Stimulated activated memory B cell treated with anti-CD40 and anti-IgM and Interleukin-4, amounts not matched to agents 10 μg/mL and 1 μg/mL and 100 μg/mL, for 72 hours (primary cell): ENCODE measurements around the gene WDFY3.

Experiments
- ATAC-seq: fragments of 150-1000 bp; cut with Tn5 transposase; 2 replicates; pipeline ENCODE4 v1.10.0; 2021
- H3K27ac Mint-ChIP-seq: one replicate; pipeline ENCODE4 v1.8.0; 2022; ENCODE audit warnings: mild to moderate bottlenecking, mixed read lengths
- H3K27me3 Mint-ChIP-seq: one replicate; pipeline ENCODE4 v1.8.0; 2022; ENCODE audit warnings: mixed read lengths
- H3K36me3 Mint-ChIP-seq: one replicate; pipeline ENCODE4 v1.8.0; 2022; ENCODE audit warnings: mixed read lengths
- H3K4me1 Mint-ChIP-seq: one replicate; pipeline ENCODE4 v1.8.0; 2022; ENCODE audit warnings: mixed read lengths
- H3K4me3 Mint-ChIP-seq: one replicate; pipeline ENCODE4 v1.8.0; 2022; ENCODE audit warnings: mild to moderate bottlenecking, moderate library complexity, mixed read lengths
- H3K9me3 Mint-ChIP-seq: one replicate; pipeline ENCODE4 v1.8.0; 2022; ENCODE audit warnings: mixed read lengths

The WDFY3 gene

DNA sequence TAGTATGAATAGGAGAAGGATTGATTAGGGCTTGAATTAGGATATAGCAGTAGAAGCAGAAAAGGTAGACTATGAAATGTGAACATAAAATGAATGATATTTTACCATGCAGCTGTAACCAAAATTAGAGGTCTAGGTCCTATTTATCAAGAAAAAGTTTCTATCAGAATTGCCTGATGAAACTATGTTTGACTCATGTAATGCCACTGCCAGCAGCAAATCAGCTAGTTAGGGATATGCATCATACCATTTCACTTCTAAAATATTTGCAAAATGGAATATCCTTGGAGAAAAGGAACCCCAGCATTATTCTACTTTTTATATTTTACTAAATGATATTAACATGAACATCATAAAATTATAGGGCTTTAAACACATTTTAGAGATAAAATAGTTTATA, 188.4 kb downstream of the WDFY3 start:
- Mint-ChIP-seq H3K27ac (no peak overlapping the region), H3K36me3 (no peaks in the 10 kb centered on the region), H3K27me3 (no peaks in the 10 kb centered on the region), H3K4me3 (no peak overlapping the region), H3K9me3 (no peaks in the 10 kb centered on the region), H3K4me1 (no peaks in the 10 kb centered on the region)
- no peak for ATAC-seq

DNA sequence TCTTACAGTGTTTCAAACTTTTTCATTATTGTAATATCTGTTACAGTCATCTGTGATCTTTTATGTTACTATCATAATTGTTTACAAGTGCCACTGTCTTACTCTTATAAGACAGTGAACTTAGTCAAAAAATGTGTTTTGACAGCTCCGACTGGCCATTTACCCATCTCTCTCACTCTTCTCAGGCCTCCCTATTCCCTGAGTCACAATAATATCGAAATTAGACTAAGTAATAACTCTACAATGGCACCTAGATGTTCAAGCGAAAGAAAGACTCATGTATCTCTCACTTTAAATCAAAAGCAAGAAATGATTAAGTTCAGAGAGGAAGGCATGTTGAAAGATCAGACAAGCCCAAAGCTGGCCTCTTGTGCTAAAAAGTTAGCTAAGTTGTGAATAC, 199.3 kb downstream of the WDFY3 start:
- no peak for ATAC-seq
- H3K27ac Mint-ChIP-seq: no peak overlapping the region
- no peaks in the 10 kb centered on the region for H3K27me3 Mint-ChIP-seq
- H3K4me3 Mint-ChIP-seq: no peak overlapping the region
- no peaks in the 10 kb centered on the region for H3K9me3 Mint-ChIP-seq
- no peaks in the 10 kb centered on the region for H3K4me1 Mint-ChIP-seq
- no peaks in the 10 kb centered on the region for H3K36me3 Mint-ChIP-seq

DNA sequence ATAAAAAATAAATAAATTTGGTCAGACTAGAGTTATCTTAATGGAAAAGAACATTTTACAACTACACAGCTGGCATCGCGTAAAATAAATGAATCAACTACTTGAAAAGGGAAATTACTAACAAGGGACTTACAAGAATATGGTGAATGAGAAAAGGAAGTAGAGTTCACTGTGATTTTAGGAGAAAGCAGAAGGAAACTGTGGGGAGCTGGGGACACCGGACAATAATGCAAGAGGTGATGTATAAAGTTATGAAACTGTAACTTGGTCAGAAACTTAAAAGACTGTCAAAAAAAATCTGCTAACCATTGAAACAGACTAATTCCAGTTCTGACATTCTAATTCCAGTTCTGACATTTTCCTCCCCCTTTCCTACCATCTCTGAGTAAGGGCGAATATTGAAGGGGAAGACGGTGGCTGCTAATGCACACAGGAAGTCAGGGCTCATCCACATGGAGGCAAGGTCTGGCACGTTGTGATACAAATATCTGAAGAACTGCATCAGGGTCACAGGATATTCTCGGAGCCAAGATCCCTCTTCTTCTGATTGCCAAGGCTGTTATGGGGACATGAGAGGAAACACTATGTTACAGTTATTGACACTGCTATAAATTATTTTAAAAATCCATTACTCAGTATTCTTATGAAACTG, 213.0 kb downstream of the WDFY3 start:
- H3K27ac Mint-ChIP-seq: no peak overlapping the region
- ATAC-seq: no peak
- H3K27me3 Mint-ChIP-seq: no peaks in the 10 kb centered on the region
- no peak overlapping the region for H3K4me3 Mint-ChIP-seq
- H3K9me3 Mint-ChIP-seq: no peaks in the 10 kb centered on the region
- no peaks in the 10 kb centered on the region for H3K4me1 Mint-ChIP-seq
- H3K36me3 Mint-ChIP-seq: no peaks in the 10 kb centered on the region

DNA sequence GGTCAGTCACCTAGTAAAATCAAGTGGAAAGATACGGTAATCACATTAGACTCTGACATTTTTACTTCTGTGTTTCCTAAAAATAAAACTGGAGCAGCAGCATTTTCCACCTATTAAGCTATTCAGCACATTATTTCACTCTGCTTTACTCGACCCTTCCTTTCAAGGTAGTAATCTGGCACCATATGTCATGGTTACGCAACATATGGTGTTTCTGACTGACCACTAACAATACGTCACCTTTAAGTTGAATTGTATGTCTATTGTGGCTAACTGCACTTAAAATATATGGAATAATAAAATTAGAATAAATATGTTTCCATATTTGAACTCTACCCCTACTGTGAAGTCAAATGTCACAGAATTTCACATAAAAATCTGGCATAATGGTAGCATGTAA, 214.8 kb downstream of the WDFY3 start:
- H3K27me3 Mint-ChIP-seq: no peaks in the 10 kb centered on the region
- no peak overlapping the region for H3K27ac Mint-ChIP-seq
- no peak for ATAC-seq
- no peaks in the 10 kb centered on the region for H3K4me1 Mint-ChIP-seq
- H3K4me3 Mint-ChIP-seq: no peak overlapping the region
- no peaks in the 10 kb centered on the region for H3K9me3 Mint-ChIP-seq
- no peaks in the 10 kb centered on the region for H3K36me3 Mint-ChIP-seq

DNA sequence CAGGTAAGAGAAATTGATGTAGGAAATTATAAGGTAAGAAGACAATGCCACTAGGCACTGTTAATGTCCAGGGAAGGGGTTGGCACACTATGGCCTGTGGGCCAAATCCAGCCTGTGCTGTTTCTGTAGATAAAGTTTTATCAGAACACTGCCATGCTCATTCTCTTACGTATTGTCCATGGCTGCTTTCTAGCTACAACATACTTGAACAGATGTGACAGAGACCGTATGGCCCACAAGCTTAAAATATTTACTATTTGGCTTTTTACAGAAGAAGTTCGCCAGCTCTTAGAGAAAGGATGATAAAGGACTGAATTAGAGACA, 215.6 kb downstream of the WDFY3 start:
- Mint-ChIP-seq H3K27ac (no peak overlapping the region), H3K27me3 (no peaks in the 10 kb centered on the region), H3K4me3 (no peak overlapping the region), H3K9me3 (no peaks in the 10 kb centered on the region), H3K36me3 (no peaks in the 10 kb centered on the region), H3K4me1 (no peaks in the 10 kb centered on the region)
- no peak for ATAC-seq

DNA sequence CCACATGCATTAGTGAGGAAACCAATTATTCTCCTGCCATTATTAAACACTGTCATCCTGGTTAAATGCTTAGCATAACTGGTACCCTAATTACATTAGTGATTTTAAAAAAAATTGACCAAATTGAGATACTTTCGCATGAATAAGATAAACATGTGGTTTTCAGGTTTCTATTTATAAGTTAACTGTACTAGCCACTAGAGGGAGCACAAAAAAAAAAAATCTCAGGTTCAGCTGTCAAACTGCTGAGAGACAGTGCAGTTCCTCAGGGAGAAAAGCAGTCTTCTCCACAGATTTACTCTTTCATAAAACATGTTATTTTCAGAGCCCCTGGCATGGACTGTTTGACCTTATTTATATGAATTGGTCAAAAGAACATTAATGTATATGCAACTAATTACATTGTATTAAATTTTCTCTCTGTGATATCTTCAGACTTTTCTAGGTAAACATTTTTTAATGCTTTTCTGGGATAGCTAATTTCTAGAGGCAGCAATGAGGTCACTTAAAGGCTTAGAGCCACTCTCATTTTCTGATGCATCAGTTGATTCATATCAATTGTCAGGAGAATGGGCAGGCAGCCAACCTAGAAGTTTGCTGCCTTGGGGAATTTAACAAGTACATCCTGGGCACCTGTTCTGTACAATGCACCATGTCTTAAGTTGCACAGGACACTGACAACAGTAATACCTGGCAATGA, 216.1 kb downstream of the WDFY3 start:
- Mint-ChIP-seq H3K4me1 (no peaks in the 10 kb centered on the region), H3K27ac (no peak overlapping the region), H3K4me3 (no peak overlapping the region), H3K27me3 (no peaks in the 10 kb centered on the region), H3K36me3 (no peaks in the 10 kb centered on the region), H3K9me3 (no peaks in the 10 kb centered on the region)
- no peak for ATAC-seq

DNA sequence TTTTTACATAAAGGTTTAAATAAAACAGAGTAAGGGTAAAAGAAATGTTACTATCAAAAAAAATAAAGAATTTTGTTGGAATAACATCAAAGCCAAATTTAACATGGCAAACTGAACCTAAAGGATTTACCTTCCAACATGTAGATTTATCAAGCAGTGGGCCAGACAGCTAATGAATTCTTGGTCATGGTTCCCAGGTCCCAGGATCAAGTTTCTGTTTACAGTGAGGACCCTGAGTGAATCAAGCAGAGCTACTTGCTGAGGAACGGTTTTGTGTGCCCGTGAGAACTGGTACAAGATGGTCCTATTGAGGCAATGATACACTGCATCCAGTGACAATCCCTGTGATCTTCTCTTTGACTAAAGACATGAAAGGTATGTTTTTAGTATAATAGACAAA, 226.4 kb downstream of the WDFY3 start:
- Mint-ChIP-seq H3K27ac (no peak overlapping the region), H3K36me3 (no peaks in the 10 kb centered on the region), H3K9me3 (no peaks in the 10 kb centered on the region), H3K4me3 (no peak overlapping the region), H3K4me1 (no peaks in the 10 kb centered on the region), H3K27me3 (peaks cover 8% of the 10 kb centered on the region)
- no peak for ATAC-seq

DNA sequence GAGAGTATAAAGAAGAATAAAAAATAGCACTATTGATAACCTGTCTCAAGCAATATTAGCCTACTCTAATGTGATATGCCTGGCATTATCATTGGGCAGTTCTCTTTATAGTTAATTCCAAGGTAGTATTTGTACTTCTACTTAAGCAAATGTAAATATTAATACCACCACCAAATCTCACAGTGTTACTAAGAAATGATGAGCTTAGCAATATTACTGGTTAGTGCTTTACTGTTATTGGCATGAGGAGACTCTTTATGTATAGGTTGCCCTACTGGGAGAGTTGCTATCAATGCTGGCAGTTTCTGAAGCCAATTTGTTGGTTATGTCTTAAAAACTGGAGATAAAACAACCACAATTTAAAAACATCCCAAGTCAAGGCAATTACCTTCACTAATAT, 227.9 kb downstream of the WDFY3 start:
- H3K36me3 Mint-ChIP-seq: no peaks in the 10 kb centered on the region
- H3K27ac Mint-ChIP-seq: no peak overlapping the region
- no peaks in the 10 kb centered on the region for H3K4me1 Mint-ChIP-seq
- no peak for ATAC-seq
- no peaks in the 10 kb centered on the region for H3K9me3 Mint-ChIP-seq
- no peak overlapping the region for H3K4me3 Mint-ChIP-seq
- H3K27me3 Mint-ChIP-seq: peaks cover 8% of the 10 kb centered on the region

DNA sequence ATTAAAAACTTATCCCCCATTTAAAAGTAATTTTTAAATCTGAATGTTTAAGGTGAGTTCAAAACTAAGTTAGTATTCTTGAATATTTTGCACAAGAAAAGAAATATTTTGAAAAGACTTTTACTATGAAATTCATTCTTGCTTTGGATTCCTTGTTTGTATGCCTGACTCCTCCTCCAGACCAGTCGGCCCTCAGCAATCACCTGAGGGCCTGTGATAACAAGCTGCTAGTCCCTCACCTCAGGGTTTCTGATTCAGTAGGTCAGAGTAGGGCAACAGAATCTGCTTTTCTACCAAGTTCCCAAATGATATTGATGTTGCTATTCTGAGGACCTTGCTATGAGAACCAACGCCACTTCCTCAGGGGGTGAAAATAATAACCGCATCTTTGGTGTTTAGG, 228.8 kb downstream of the WDFY3 start:
- Mint-ChIP-seq H3K9me3 (no peaks in the 10 kb centered on the region), H3K36me3 (no peaks in the 10 kb centered on the region), H3K4me3 (no peak overlapping the region), H3K4me1 (no peaks in the 10 kb centered on the region), H3K27me3 (peaks cover 8% of the 10 kb centered on the region), H3K27ac (no peak overlapping the region)
- no peak for ATAC-seq

DNA sequence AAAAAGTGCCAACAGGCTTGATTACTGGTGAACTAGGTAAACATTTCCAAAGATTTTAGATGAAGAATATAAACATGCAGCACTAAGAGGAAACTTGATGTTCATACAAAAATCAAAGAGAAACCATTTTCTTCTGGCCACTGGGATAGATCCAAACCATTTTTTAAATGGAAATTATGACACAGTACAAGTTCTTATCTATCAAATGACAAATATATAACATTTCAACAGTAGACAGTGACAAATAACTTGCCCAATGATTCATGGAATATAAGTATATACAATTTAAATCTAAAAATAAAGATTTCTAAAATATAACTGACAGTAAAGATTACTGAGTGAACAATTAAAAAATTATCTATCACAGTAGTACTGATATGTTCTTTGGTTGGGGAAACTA, 232.5 kb downstream of the WDFY3 start:
- H3K27ac Mint-ChIP-seq: no peak overlapping the region
- no peaks in the 10 kb centered on the region for H3K27me3 Mint-ChIP-seq
- H3K4me1 Mint-ChIP-seq: no peaks in the 10 kb centered on the region
- no peak for ATAC-seq
- H3K36me3 Mint-ChIP-seq: no peaks in the 10 kb centered on the region
- no peaks in the 10 kb centered on the region for H3K9me3 Mint-ChIP-seq
- H3K4me3 Mint-ChIP-seq: no peak overlapping the region

DNA sequence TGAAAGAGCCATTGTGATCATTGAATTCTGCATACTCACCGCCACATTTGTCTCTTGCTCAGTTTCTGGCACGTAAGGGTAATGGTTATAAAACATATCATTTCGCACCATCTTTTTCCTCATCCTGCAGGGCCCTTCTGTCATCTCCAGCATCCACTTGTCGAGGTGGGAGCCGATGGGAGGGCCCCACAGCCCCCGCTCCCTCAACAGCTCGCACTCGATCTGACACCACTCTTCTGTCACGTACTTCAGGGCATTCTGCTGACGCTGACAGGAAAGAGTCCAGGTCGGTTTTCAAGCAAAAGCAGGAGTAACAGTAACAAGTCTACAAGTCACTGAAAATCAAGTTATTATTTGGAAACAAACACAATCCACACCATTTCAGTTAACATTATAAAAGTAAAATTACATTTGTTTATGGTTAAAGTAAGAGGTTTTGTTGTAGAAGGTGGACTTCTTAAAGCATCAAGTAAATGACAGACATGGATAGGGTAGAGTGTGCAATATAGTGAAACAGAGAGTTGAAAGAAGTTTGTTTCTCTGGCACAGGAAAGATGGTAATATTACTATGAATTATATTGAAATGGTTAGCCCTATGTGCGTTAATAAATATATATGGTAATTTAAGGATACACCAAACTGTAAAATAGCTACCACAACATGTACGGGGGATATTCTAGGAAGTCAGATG, 233.0 kb downstream of the WDFY3 start:
- Mint-ChIP-seq H3K4me3 (no peak overlapping the region), H3K27me3 (no peaks in the 10 kb centered on the region), H3K27ac (no peak overlapping the region), H3K36me3 (no peaks in the 10 kb centered on the region), H3K4me1 (no peaks in the 10 kb centered on the region), H3K9me3 (no peaks in the 10 kb centered on the region)
- ATAC-seq: no peak

DNA sequence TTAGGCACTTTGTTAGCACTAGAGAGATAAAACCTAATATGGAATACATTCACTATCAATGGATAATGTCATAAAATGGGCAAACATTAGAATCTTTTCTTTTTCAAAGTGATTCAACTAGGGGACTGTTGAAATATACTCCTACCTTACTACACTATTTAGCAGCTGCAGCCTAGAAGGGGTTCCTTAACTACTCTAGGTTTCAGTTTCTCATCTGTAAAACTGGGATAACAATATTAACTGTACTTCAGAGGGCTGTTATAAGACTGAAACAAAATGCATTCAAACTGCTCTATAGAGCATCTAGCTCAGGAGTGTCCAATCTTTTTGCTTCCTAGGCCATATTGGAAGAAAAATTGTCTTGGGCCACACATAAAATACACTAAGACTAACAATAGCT, 236.1 kb downstream of the WDFY3 start:
- Mint-ChIP-seq H3K4me3 (no peak overlapping the region), H3K4me1 (no peaks in the 10 kb centered on the region), H3K36me3 (no peaks in the 10 kb centered on the region)

DNA sequence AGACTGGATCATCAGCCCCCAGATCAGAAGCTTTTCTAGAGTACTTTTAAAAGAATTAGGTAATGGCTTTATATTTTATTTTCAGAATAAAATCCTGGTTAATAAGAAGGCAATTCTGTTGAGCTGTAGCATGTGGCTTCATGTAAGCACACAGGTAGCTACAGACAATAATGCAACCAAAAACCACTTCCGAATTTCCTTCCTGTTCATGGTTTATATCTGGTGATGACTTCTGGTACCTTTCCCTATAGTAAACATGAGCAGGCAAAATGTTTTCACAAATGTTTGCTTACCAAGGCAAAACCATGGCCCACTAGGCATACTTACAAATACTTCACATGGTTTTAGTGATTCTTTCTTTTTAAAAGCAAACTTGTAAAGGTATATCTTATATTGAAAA, 239.0 kb downstream of the WDFY3 start:
- Mint-ChIP-seq H3K27ac (no peak overlapping the region), H3K4me3 (no peak overlapping the region), H3K9me3 (no peaks in the 10 kb centered on the region), H3K36me3 (no peaks in the 10 kb centered on the region), H3K27me3 (no peaks in the 10 kb centered on the region), H3K4me1 (no peaks in the 10 kb centered on the region)
- no peak for ATAC-seq

More for the DNA sequence above, 236.1 kb downstream of the WDFY3 start:
- ATAC-seq: peak; percentile 41
- no peaks in the 10 kb centered on the region for H3K27me3 Mint-ChIP-seq
- H3K9me3 Mint-ChIP-seq: no peaks in the 10 kb centered on the region
- H3K27ac Mint-ChIP-seq: no peak overlapping the region

DNA sequence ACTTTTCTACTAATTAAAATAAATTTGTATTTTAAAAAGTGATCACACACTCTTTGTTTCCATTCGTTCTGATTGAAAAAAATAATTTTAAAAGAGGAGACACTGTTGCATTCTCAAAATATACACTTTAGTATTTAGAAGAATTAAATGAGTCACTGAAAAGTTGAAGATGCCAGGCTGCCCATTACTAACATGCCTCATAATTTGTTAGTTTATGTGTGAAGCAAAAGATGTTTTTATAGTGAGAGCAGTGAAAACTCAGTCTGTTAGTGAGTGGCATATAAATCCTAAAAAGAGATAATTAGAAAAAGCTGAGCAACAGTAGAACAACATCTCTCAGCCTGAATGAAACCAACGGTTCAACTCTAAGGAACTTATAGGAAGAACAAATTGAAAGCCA, 240.1 kb downstream of the WDFY3 start:
- H3K9me3 Mint-ChIP-seq: no peaks in the 10 kb centered on the region
- no peak overlapping the region for H3K4me3 Mint-ChIP-seq
- H3K4me1 Mint-ChIP-seq: no peaks in the 10 kb centered on the region
- no peaks in the 10 kb centered on the region for H3K27me3 Mint-ChIP-seq
- no peak overlapping the region for H3K27ac Mint-ChIP-seq
- H3K36me3 Mint-ChIP-seq: no peaks in the 10 kb centered on the region
- no peak for ATAC-seq

DNA sequence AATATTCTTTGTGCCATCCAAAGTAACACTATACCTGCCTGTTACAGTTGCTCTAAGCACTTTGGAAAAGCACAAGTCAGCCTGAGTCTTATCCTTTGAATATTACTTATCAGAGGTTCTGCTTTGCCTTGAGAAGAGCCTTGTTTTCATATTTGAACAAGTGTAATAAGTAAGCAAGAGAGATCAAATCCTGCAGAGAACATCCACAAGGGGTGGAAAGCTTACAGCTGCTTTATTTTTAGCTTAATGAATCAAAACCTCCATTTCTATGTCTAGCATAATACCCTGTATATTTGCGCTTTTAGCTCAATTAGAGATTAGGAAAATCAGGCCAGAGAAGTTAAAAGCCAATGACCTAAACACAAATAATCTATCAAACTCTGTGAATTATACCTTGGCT, 243.8 kb downstream of the WDFY3 start:
- Mint-ChIP-seq H3K4me1 (no peaks in the 10 kb centered on the region), H3K27me3 (no peaks in the 10 kb centered on the region), H3K36me3 (no peaks in the 10 kb centered on the region), H3K4me3 (no peak overlapping the region), H3K27ac (no peak overlapping the region), H3K9me3 (no peaks in the 10 kb centered on the region)
- no peak for ATAC-seq

DNA sequence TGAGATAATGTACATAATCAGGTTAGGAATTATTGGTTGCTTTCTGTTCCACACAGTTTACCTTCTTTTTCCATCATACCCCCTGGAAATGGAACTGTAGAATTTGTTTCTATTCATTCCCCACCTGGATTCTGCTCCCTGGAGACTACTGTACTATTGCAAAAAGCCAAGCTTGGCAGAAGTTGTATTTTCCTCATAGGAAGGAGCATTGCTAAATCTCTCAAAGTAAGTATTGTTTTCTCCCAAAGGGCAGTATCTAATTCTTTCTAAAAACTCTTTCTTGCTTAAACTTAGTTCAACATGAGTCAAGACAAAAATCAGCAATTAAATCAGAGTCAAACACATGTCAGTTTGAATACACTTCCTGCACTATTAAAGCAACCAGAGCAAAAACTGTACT, 247.4 kb downstream of the WDFY3 start:
- Mint-ChIP-seq H3K4me3 (no peak overlapping the region), H3K9me3 (no peaks in the 10 kb centered on the region), H3K27ac (no peak overlapping the region), H3K36me3 (no peaks in the 10 kb centered on the region), H3K4me1 (no peaks in the 10 kb centered on the region), H3K27me3 (no peaks in the 10 kb centered on the region)
- ATAC-seq: no peak
